Endothelial cell (in vitro differentiated cells): Measurements from ENCODE around the gene SLC25A15. TPM values are rescaled to one million over a fixed set of nuclear protein-coding genes. Genes with fewer than 3 reads are reported as not detected.
"Not testable (repeated sequence)": the region's sequence is repeated elsewhere in the genome, so short reads cannot be mapped to it uniquely, and the experiment has no call there.

Experiments
- DNase-seq: peaks from one replicate; pipeline ENCODE4 v3.0.0; 2021; ENCODE audit warnings: low spot score
- H3K27ac Mint-ChIP-seq: one replicate; pipeline ENCODE4 v1.8.0; 2021; ENCODE audit warnings: mixed read lengths, inconsistent platforms; ENCODE audit not compliant: unreplicated experiment
- H3K27me3 Mint-ChIP-seq: one replicate; pipeline ENCODE4 v1.8.0; 2021; ENCODE audit warnings: mild to moderate bottlenecking, moderate library complexity, mixed read lengths, inconsistent platforms; ENCODE audit not compliant: unreplicated experiment
- H3K36me3 Mint-ChIP-seq: one replicate; pipeline ENCODE4 v1.8.0; 2021; ENCODE audit warnings: mild to moderate bottlenecking, low read depth, mixed read lengths, inconsistent platforms; ENCODE audit not compliant: unreplicated experiment
- H3K4me1 Mint-ChIP-seq: one replicate; pipeline ENCODE4 v1.8.0; 2021; ENCODE audit warnings: mild to moderate bottlenecking, mixed read lengths, inconsistent platforms; ENCODE audit not compliant: unreplicated experiment
- H3K4me3 Mint-ChIP-seq: one replicate; pipeline ENCODE4 v1.8.0; 2021; ENCODE audit warnings: mild to moderate bottlenecking, mixed read lengths, inconsistent platforms; ENCODE audit not compliant: unreplicated experiment
- H3K9me3 Mint-ChIP-seq: one replicate; pipeline ENCODE4 v1.8.0; 2021; ENCODE audit warnings: mixed read lengths, inconsistent platforms; ENCODE audit not compliant: unreplicated experiment
- microRNA-seq: library from miRNA; unstranded; fragments of <30 nt; microRNA quantifications from one replicate; pipeline ENCODE4, GENCODE V29; 2020; ENCODE audit not compliant: unreplicated experiment
- total RNA-seq: library from RNA; stranded (reverse); fragmentation: NEBNext Ultra II Directional; extraction: Animal tissue kit (Norgen Biotek cat#: 25700); gene quantifications from one replicate; pipeline ENCODE4 v1.2.1, GENCODE V29; 2021; ENCODE audit not compliant: unreplicated experiment
- TF ChIP-seq, protein P1 (sequence below): fragments of 200-600 bp; sonication (generic); IDR thresholded peaks from one replicate; pipeline ENCODE4 v1.5.0; 2021; ENCODE audit warnings: antibody characterized with exemption; ENCODE audit not compliant: unreplicated experiment

SLC25A15 gene
- total RNA-seq, 1 donor from 2014 or later = 7.6 TPM

DNA sequence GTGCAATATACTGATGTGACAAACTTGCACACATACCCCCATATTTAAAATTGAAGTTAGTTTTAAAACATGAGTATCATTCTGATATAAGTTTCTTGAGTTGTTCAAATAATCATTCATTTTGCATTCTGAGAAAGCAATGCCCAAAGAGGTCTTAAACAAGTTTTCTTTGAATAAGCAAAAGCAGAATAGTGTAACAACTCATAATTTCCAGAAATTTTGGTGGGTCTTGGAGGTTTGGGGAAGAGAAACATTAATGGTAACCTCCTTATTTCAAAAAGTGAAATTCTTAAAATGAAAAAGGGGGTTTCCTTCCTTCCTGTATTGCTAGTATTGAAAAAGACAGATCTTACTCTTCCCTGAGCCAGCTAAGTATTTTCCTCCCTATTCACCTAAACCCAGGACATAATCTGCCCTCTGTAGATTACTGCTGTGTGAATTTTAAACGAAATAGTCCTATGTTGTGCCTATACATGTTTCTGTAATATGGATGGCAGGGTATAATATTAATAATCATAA, 30.4 kb downstream of the SLC25A15 start:
- DNase-seq = no peak
- H3K36me3 Mint-ChIP-seq = no peaks in the 10 kb centered on the region
- TF ChIP-seq, protein P1, sequence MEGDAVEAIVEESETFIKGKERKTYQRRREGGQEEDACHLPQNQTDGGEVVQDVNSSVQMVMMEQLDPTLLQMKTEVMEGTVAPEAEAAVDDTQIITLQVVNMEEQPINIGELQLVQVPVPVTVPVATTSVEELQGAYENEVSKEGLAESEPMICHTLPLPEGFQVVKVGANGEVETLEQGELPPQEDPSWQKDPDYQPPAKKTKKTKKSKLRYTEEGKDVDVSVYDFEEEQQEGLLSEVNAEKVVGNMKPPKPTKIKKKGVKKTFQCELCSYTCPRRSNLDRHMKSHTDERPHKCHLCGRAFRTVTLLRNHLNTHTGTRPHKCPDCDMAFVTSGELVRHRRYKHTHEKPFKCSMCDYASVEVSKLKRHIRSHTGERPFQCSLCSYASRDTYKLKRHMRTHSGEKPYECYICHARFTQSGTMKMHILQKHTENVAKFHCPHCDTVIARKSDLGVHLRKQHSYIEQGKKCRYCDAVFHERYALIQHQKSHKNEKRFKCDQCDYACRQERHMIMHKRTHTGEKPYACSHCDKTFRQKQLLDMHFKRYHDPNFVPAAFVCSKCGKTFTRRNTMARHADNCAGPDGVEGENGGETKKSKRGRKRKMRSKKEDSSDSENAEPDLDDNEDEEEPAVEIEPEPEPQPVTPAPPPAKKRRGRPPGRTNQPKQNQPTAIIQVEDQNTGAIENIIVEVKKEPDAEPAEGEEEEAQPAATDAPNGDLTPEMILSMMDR = no peak
- no peaks in the 10 kb centered on the region for H3K27me3 Mint-ChIP-seq
- H3K4me3 Mint-ChIP-seq = no peak overlapping the region
- H3K4me1 Mint-ChIP-seq = no peaks in the 10 kb centered on the region
- no peak overlapping the region for H3K27ac Mint-ChIP-seq
- H3K9me3 Mint-ChIP-seq = no peaks in the 10 kb centered on the region

DNA sequence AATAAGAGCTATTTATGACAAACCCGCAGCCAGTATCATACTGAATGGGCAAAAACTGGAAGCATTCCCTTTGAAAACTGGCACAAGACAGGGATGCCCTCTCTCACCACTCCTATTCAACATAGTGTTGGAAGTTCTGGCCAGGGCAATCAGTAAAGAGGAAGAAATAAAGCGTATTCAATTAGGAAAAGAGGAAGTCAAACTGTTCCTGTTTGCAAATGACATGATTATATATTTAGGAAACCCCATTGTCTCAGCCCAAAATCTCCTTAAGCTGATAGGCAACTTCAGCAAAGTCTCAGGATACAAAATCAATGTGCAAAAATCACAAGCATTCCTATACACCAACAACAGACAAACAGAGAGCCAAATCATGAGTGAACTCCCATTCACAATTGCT, 50.3 kb downstream of the SLC25A15 start:
- not testable (repeated sequence) for H3K4me1 Mint-ChIP-seq, H3K27me3 Mint-ChIP-seq, H3K9me3 Mint-ChIP-seq, H3K4me3 Mint-ChIP-seq, H3K36me3 Mint-ChIP-seq, H3K27ac Mint-ChIP-seq, DNase-seq

DNA sequence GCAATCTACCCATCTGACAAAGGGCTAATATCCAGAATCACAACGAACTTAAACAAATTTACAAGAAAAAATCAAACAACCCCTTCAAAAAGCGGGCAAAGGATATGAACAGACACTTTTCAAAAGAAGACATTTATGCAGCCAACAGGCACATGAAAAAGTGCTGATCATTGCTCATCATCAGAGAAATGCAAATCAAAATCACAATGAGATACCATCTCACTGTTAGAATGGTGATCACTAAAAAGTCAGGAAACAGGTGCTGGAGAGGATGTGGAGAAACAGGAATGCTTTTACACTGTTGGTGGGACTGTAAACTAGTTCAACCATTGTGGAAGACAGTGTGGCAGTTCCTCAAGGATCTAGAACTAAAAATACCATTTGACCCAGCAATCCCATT, 51.5 kb downstream of the SLC25A15 start:
- not testable (repeated sequence) for H3K27me3 Mint-ChIP-seq, DNase-seq, H3K36me3 Mint-ChIP-seq, H3K4me3 Mint-ChIP-seq, H3K4me1 Mint-ChIP-seq, H3K9me3 Mint-ChIP-seq, H3K27ac Mint-ChIP-seq

Small RNAs within 50 kb of the gene (microRNA-seq; reads per million reads assigned to microRNA genes)
- not detected for gene MIR621

Other genes starting within 250 kb of the SLC25A15 start
- 65.8 TPM for gene FOXO1, start 123.0 kb upstream of the SLC25A15 start, total RNA-seq
- 16.7 TPM for gene MRPS31, start 18.4 kb upstream of the SLC25A15 start, total RNA-seq
- gene ELF1, start 229.7 kb downstream of the SLC25A15 start, total RNA-seq = 46.0 TPM